ENCODE measurements around the gene MXI1.
"Not testable (repeated sequence)": the region's sequence is repeated elsewhere in the genome, so short reads cannot be mapped to it uniquely, and the experiment has no call there.

Gene MXI1

GRCh38 chr10:110175406-110175805 is 32.0 kb upstream of the MXI1 start:
- Histone ChIP-seq H3K36me3 (no peaks in the 10 kb centered on the region), H3K4me3 (no peak overlapping the region), H3K4me2 (peak overlapping the region in 4 of 11 experiments; percentile 35 to 82 (median 76); a peak in 5 of 22 replicates), H3K9ac (no peak overlapping the region), H3K27ac (no peak overlapping the region), H3K27me3 (peaks cover 3 to 23% (median 17%) of the 10 kb centered on the region in 11 experiments; a peak in 19 of 22 replicates), H3K4me1 (peaks cover 10 to 20% (median 13%) of the 10 kb centered on the region in 10 experiments), H4K20me1 (no peaks in the 10 kb centered on the region; a peak in 1 of 22 replicates), H3K9me3 (replicated peaks in 1 of 11) (no peaks in the 10 kb centered on the region)
- TF ChIP-seq Cebpa-rat (IDR thresholded peaks at IDR 0.05), result no peak

DNA sequence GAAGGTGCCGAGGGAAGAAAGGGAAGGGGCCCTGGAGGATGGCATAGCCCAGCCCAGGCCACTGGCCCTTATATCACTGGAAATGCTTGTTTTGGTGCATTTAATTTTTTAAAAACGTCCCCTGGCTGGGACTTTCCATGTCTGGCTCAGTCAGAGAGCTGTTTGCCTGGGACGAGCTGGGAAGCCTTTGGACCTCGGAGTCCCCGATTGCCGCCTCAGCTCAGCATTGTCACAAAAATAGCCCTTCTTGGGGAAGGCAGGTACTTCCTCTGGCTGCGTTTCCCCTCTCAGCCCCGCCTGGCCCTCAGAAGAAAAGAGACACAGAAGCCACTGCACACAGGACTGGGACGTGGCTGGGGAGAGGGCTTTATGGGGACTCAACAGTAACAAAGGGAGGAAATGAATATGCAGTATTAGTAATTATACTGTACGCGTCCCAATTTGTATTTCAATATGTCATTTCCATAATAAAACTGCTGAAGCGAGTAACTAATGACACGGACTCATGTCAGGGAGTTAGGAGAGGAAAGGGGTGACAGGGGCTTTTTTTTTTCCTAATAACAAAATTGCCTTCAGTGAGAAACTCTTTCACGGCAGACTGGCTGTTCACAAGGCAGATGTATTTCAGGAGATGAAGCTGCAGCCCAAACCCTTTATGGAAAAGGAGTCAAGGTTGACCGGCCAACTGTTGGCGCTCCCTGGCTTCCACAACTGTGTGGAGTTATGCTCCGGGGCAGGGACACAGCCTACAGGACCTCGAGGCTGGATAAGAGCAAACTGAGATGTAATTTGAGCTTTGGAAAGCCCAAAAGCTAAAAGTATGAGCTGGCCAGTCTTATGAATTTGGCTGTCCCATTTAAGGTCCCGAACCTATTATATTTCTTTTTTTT is 31.0 kb upstream of the MXI1 start:
- peaks cover 10 to 14% (median 11%) of the 10 kb centered on the region in 10 experiments for H3K4me1 ChIP-seq
- no peaks in the 10 kb centered on the region for H3K36me3 ChIP-seq
- peaks cover 1 to 17% (median 7%) of the 10 kb centered on the region in 11 experiments; a peak in 11 of 22 replicates for H3K27me3 ChIP-seq
- no peak overlapping the region for H3K27ac ChIP-seq
- H4K20me1 ChIP-seq, result no peaks in the 10 kb centered on the region; a peak in 1 of 22 replicates
- peak overlapping the region; percentile 35 to 82 (median 76) for H3K4me2 ChIP-seq
- no peak for TF ChIP-seq Cebpa-rat (IDR thresholded peaks at IDR 0.05)
- no peaks in the 10 kb centered on the region for H3K9me3 ChIP-seq (replicated peaks in 1 of 11)
- H3K9ac ChIP-seq, result peak overlapping the region in 4 of 11 experiments; percentile 17 to 27 (median 20); a peak in 4 of 22 replicates
- no peak overlapping the region for H3K4me3 ChIP-seq

- H4K20me1 ChIP-seq, result no peaks in the 10 kb centered on the region
- peaks cover 10 to 15% (median 11%) of the 10 kb centered on the region in 10 experiments for H3K4me1 ChIP-seq
- H3K4me3 ChIP-seq, result no peak overlapping the region
- H3K9ac ChIP-seq, result no peak overlapping the region
- peaks cover 0 to 9% (median 0%) of the 10 kb centered on the region in 11 experiments; a peak in 1 of 22 replicates for H3K27me3 ChIP-seq
- H3K4me2 ChIP-seq, result no peak overlapping the region
- H3K27ac ChIP-seq, result no peak overlapping the region
- H3K9me3 ChIP-seq (replicated peaks in 1 of 11), result no peaks in the 10 kb centered on the region
- no peaks in the 10 kb centered on the region for H3K36me3 ChIP-seq
- TF ChIP-seq Cebpa-rat (IDR thresholded peaks at IDR 0.05), result no peak
These were observed 28.2 kb upstream of the MXI1 start for GRCh38 chr10:110179220-110179619.

- Histone ChIP-seq H3K9me3 (replicated peaks in 1 of 11) (no peaks in the 10 kb centered on the region), H3K4me1 (peaks cover 4 to 15% (median 8%) of the 10 kb centered on the region in 10 experiments), H4K20me1 (no peaks in the 10 kb centered on the region), H3K4me2 (no peak overlapping the region), H3K4me3 (no peak overlapping the region), H3K36me3 (no peaks in the 10 kb centered on the region), H3K27me3 (0 out of 22 replicates have a peak, but pooled peaks cover 0 to 4% (median 0%) of the 10 kb centered on the region in 11 experiments), H3K27ac (no peak overlapping the region), H3K9ac (no peak overlapping the region)
- no peak for TF ChIP-seq Cebpa-rat (IDR thresholded peaks at IDR 0.05)
These were observed 26.0 kb upstream of the MXI1 start for GRCh38 chr10:110181451-110181850.

DNA sequence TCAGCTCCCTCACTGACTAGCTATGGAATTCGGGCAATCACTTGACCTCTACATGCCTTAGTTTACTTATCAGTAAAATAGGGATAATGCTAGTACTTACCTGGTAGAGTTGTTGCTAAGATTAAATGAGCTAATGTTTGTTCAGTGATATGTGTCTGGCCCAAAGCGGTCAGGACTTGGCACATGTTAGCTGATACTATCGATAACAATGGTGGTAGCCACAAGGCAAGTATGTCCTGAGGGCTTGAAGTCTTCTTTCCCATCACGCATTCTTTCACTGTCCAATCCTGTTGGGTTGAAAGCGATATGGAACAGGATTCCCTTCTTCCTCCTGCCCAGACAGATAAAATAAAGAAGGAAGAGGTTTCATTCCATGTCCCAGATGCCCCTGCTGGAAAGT is 25.5 kb upstream of the MXI1 start:
- no peak overlapping the region for H3K4me2 ChIP-seq
- H3K4me3 ChIP-seq, result no peak overlapping the region
- peaks cover 0 to 10% (median 4%) of the 10 kb centered on the region in 10 experiments; a peak in 10 of 20 replicates for H3K4me1 ChIP-seq
- no peaks in the 10 kb centered on the region for H3K36me3 ChIP-seq
- H3K27me3 ChIP-seq, result no peaks in the 10 kb centered on the region
- no peaks in the 10 kb centered on the region for H4K20me1 ChIP-seq
- no peak for TF ChIP-seq Cebpa-rat (IDR thresholded peaks at IDR 0.05)
- H3K9ac ChIP-seq, result no peak overlapping the region
- H3K9me3 ChIP-seq (replicated peaks in 1 of 11), result no peaks in the 10 kb centered on the region
- H3K27ac ChIP-seq, result no peak overlapping the region

DNA sequence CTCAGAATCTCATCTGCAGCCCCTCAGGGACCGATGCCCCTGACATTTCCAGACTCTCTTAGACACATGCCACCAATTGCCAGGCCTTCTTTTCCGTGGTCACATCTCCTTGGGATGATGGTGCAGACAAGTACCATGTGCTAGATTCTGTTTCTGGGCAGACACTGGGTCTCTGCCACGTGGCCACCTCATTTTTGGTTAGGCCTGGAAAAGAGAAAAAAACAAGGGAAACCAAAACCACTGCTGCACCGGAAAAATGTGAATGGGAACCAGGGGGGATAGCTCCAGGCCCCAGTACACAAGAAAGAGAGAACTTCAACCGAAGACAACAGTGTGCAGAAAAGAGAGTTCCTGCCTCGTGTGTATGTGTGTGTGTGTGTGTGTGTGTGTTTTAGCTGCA is 23.0 kb upstream of the MXI1 start:
- H3K4me1 ChIP-seq, result peaks cover 0 to 11% (median 5%) of the 10 kb centered on the region in 10 experiments; a peak in 11 of 20 replicates
- H3K9me3 ChIP-seq (replicated peaks in 1 of 11), result no peaks in the 10 kb centered on the region
- no peak overlapping the region for H3K27ac ChIP-seq
- no peak for TF ChIP-seq Cebpa-rat (IDR thresholded peaks at IDR 0.05)
- no peaks in the 10 kb centered on the region for H4K20me1 ChIP-seq
- no peaks in the 10 kb centered on the region for H3K36me3 ChIP-seq
- no peak overlapping the region for H3K4me3 ChIP-seq
- no peak overlapping the region for H3K9ac ChIP-seq
- no peaks in the 10 kb centered on the region for H3K27me3 ChIP-seq
- H3K4me2 ChIP-seq, result peak overlapping the region in 6 of 11 experiments; percentile 10 to 36 (median 19); a peak in 6 of 22 replicates

- H3K36me3 ChIP-seq; H3K4me3 ChIP-seq; H3K4me2 ChIP-seq; H3K9ac ChIP-seq; H3K27me3 ChIP-seq; H4K20me1 ChIP-seq; H3K9me3 ChIP-seq (replicated peaks in 1 of 11); H3K27ac ChIP-seq: not testable (repeated sequence)
- H3K4me1 ChIP-seq, result peaks cover 0 to 11% (median 5%) of the 10 kb centered on the region in 10 experiments; a peak in 11 of 20 replicates
These were observed 21.7 kb upstream of the MXI1 start for GRCh38 chr10:110185646-110186182.

DNA sequence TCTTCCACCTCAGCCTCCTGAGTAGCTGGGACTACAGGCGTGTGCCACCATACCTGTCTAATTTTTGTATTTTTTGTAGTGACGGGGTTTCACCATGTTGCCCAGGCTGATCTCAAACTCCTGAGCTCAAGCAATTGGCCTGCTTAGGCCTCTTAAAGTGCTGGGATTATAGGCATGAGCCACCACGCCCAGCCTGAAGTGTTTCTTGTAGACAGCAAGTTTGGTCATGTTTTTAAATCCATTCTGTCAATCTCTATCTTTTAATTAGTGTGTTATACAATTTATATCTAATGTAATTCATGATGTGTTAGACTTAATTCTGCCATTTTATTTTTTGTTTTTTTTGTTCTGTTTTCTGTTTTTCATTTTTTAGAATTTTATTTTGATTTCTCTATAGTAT is 17.2 kb upstream of the MXI1 start:
- Histone ChIP-seq H3K27me3 (no peaks in the 10 kb centered on the region), H3K4me1 (peaks cover 0 to 11% (median 0%) of the 10 kb centered on the region in 10 experiments; a peak in 3 of 20 replicates), H3K4me2 (no peak overlapping the region), H3K9ac (no peak overlapping the region), H3K36me3 (no peaks in the 10 kb centered on the region), H3K4me3 (no peak overlapping the region), H3K9me3 (replicated peaks in 1 of 11) (peaks cover 0 to 6% (median 0%) of the 10 kb centered on the region in 11 experiments; a peak in 3 of 22 replicates), H3K27ac (no peak overlapping the region), H4K20me1 (no peaks in the 10 kb centered on the region)
- no peak for TF ChIP-seq Cebpa-rat (IDR thresholded peaks at IDR 0.05)

DNA sequence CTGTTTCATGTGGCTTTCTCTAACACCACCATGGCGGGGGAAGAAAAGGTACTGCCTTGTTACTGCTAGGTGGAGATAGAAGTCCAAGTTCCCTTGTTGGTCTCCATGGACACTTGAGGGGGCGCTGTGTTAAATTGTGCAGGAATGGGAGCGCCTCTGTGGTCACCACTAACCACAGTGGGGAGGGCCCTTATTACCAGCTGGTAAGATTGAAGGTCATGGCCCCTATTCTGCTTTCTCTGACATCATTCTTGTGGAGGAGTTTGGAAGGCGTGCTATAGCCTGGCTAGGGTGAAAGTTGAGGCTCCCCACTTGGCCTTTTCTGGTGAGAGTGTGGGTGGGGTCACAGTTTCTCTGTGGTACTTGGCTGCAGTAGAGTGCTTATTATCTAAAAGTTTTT is 14.9 kb upstream of the MXI1 start:
- peaks cover 0 to 11% (median 7%) of the 10 kb centered on the region in 10 experiments; a peak in 7 of 20 replicates for H3K4me1 ChIP-seq
- peaks cover 0 to 6% (median 0%) of the 10 kb centered on the region in 11 experiments; a peak in 3 of 22 replicates for H3K9me3 ChIP-seq (replicated peaks in 1 of 11)
- no peaks in the 10 kb centered on the region for H3K27me3 ChIP-seq
- no peaks in the 10 kb centered on the region for H4K20me1 ChIP-seq
- no peak for TF ChIP-seq Cebpa-rat (IDR thresholded peaks at IDR 0.05)
- no peak overlapping the region for H3K27ac ChIP-seq
- no peak overlapping the region for H3K9ac ChIP-seq
- no peak overlapping the region for H3K4me3 ChIP-seq
- H3K4me2 ChIP-seq, result no peak overlapping the region
- no peaks in the 10 kb centered on the region for H3K36me3 ChIP-seq
